HL-60/S4 treated with retinoic acid at 250 ng/mL for 4 days and 3 days (cell line): ENCODE data around the gene JHY.

Experiments used
- in situ Hi-C: fragments of 300-500 bp; cut with MboI; formaldehyde crosslinking; loops from 2 replicates; pipeline ENCODE4 v1.7.0; 2022; ENCODE audit warnings: low sequenced_read_pairs

The JHY gene

DNA sequence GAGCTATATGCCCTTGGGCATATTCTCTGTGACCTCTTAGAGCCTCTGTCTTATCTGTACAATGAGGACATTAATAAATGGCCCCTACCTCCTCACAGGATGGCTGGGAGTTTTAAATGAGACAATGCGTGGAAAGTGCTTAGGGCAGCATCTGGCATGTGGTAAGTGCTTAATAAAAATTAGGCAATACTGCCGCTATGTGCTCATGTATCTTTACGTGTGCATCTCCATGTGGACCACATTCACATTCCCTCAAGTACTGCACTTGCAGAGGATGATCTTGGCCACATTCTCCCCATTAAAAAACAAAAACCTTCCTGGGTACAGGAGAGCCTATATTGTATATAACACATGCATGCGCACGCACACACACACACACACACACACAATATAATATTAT lies 118.2 kb downstream of the JHY start:
- in situ Hi-C loops: loop anchor here (25.0 kb wide), 1 partner anchor 363 kb away; no protein-coding TSS in a partner anchor

GRCh38 chr11:123006860-123007542 lies 124.4 kb downstream of the JHY start:
- in situ Hi-C loops: loop anchor here (25.0 kb wide), 1 partner anchor 370 kb away; no protein-coding TSS in a partner anchor
